ENCODE results near the gene PYROXD2. TPM values are rescaled to one million over a fixed set of nuclear protein-coding genes. Genes with fewer than 3 reads are reported as not detected.

The PYROXD2 gene
- total and polyA plus RNA-seq, 2 of the 8 experiments (the other 6 are each of a cell fraction or from before 2014, with no cell fraction given): 3.2 to 5.4 TPM

DNA sequence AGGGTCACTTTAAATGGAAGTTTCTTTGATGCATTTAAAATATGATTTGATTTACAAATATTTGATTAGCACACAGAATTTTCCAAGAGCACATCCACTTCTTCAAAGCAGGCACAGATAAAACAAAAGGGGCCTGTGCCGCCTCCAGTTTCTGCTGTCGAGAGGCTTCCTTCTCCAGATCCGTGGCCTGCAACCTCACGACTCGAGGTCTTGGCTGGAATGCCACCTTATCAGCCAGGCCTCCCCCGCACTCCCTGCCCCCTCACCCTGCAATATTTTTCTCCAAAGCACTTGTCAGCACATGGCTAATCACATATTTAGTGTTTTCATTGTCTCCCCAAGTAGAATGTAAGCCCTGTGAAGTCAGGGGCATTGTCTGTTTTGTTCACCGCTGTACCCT is 12.5 kb downstream of the PYROXD2 start:
- H3K79me1 ChIP-seq (ENCODE audit: low read depth, low read length): no peaks in the 10 kb centered on the region
- no peak overlapping the region for H3K9ac ChIP-seq (replicated peaks in 1 of 4; ENCODE audit: extremely low read depth in 1 of 4, low read depth in 3 of 4, low read length in 3 of 4)
- no peak overlapping the region for H3K4me3 ChIP-seq (ENCODE audit: extremely low read depth in 1 of 4, insufficient read depth in 2 of 4, low read depth in 3 of 4, low read length in 4 of 4)
- no peak overlapping the region for H2BK12ac ChIP-seq (ENCODE audit: low read depth, low read length)
- no peak overlapping the region for H4K5ac ChIP-seq (ENCODE audit: insufficient read length, low read depth, low read length)
- H3K4me1 ChIP-seq (replicated peaks in 1 of 4; ENCODE audit: control insufficient read depth in 3 of 4, insufficient read depth in 4 of 4, low read length in 3 of 4): no peaks in the 10 kb centered on the region
- H2BK15ac ChIP-seq (ENCODE audit: low read length): no peak overlapping the region
- H2BK120ac ChIP-seq (replicated peaks; ENCODE audit: low read depth, low read length): no peak overlapping the region
- H3K27ac ChIP-seq (ENCODE audit: low read depth, low read length): no peak overlapping the region
- 88% methylated on average over 7 of the region's 7 CpGs; no CpG with 5 or more reads in 1 of the 2 experiments for WGBS, 2 experiments (ENCODE audit: extremely low coverage in 1 of 2, insufficient coverage in 1 of 2, insufficient read length in 1 of 2, insufficient replicate concordance in 2 of 2, low coverage in 1 of 2, low lambda C conversion rate in 2 of 2, missing lambda C conversion rate in 1 of 2)
- H4K8ac ChIP-seq (ENCODE audit: extremely low read depth, insufficient read depth, low read length): no peak overlapping the region
- no peak overlapping the region for H2BK20ac ChIP-seq (ENCODE audit: low read length)
- no peak overlapping the region for H2AFZ ChIP-seq (ENCODE audit: low read length)
- H3K18ac ChIP-seq (ENCODE audit: extremely low read depth, low read length): no peak overlapping the region
- H3K4me2 ChIP-seq (ENCODE audit: insufficient read depth in 1 of 2, low read depth in 2 of 2, low read length in 2 of 2): no peak overlapping the region
- no peak for TF ChIP-seq TAF1 (IDR thresholded peaks at IDR 0.05; ENCODE audit: low read depth, low read length)
- TF ChIP-seq SRF (IDR thresholded peaks at IDR 0.05; ENCODE audit: low read depth, low read length): no peak
- FAIRE-seq (no peak), DNase-seq (ENCODE audit: low read depth in 1 of 2, low spot score in 2 of 2) (no peak)
- peaks cover 0 to 2% of the 10 kb centered on the region in 2 experiments for H4K20me1 ChIP-seq (replicated peaks in 1 of 2; ENCODE audit: control insufficient read depth in 1 of 2, insufficient read depth in 2 of 2, low read length in 2 of 2)
- POLR2A ChIA-PET (ENCODE audit: partially characterized antibody): no interaction called here
- no peak overlapping the region for H3K56ac ChIP-seq (replicated peaks; ENCODE audit: insufficient read length, low read depth, low read length)
- no peak overlapping the region for H2AK5ac ChIP-seq (ENCODE audit: low read depth, low read length)
- H3K23ac ChIP-seq (ENCODE audit: insufficient read length): no peak overlapping the region
- no peaks in the 10 kb centered on the region for H3K79me2 ChIP-seq (ENCODE audit: control insufficient read depth in 1 of 2, insufficient read depth in 2 of 2, low read length in 2 of 2)
- H3K14ac ChIP-seq (ENCODE audit: insufficient read length): no peak overlapping the region
- no peak overlapping the region for H3K4ac ChIP-seq (replicated peaks; ENCODE audit: insufficient read length, low read depth, low read length)
- no peaks in the 10 kb centered on the region for H3K36me3 ChIP-seq (ENCODE audit: control insufficient read depth in 2 of 4, insufficient read depth in 4 of 4, low read length in 3 of 4)
- no peak overlapping the region for H2BK5ac ChIP-seq (ENCODE audit: low read depth, low read length)
- no peaks in the 10 kb centered on the region for H3K27me3 ChIP-seq (replicated peaks in 1 of 4; ENCODE audit: control insufficient read depth in 3 of 4, extremely low read depth in 1 of 4, insufficient read depth in 3 of 4, low read length in 3 of 4)
- no peaks in the 10 kb centered on the region for H3K9me3 ChIP-seq (ENCODE audit: insufficient read depth in 2 of 2, low read depth in 1 of 2, low read length in 1 of 2)
- CTCF ChIA-PET (ENCODE audit: partially characterized antibody): interaction anchor here (1.2 kb wide), 1 partner anchor 21 kb away, joined by 3 read pairs; no protein-coding TSS in a partner anchor
- peaks cover 1% of the 10 kb centered on the region; the same call in 1 of the 2 replicates for H3K23me2 ChIP-seq (ENCODE audit: low read depth, low read length)
- H4K91ac ChIP-seq (replicated peaks; ENCODE audit: insufficient read length, low read length): no peak overlapping the region

Data from H1 (cell line).